Stomach smooth muscle (tissue), 2 donors: ENCODE measurements around the gene FAM219A.

ENCODE experiments used
- H3K27ac ChIP-seq: one replicate; pipeline ENCODE4 v1.7.0; 2013; ENCODE audit warnings: mild to moderate bottlenecking, low read length, inconsistent platforms
- H3K27me3 ChIP-seq, 2 donors: one replicate each; pipeline ENCODE4 v1.7.0; 2013; ENCODE audit warnings: low read length in 2 of 2; ENCODE audit not compliant: insufficient read depth in 2 of 2, control insufficient read depth in 1 of 2
- H3K36me3 ChIP-seq, 2 donors: one replicate each; pipeline ENCODE4 v1.7.0; 2013; ENCODE audit warnings: low read length in 2 of 2; ENCODE audit not compliant: control insufficient read depth in 2 of 2, insufficient read depth in 2 of 2
- H3K4me1 ChIP-seq: one replicate; pipeline ENCODE4 v1.7.0; 2013; ENCODE audit warnings: low read length; ENCODE audit not compliant: control insufficient read depth, insufficient read depth
- H3K4me3 ChIP-seq, 2 donors: one replicate each; pipeline ENCODE4 v1.7.0; 2013; ENCODE audit warnings: low read length in 2 of 2
- H3K9ac ChIP-seq, 2 donors: one replicate each; pipeline ENCODE4 v1.7.0; 2013; ENCODE audit warnings: low read length in 2 of 2, mild to moderate bottlenecking in 1 of 2
- H3K9me3 ChIP-seq, 2 donors: one replicate each; pipeline ENCODE4 v1.7.0; 2013; ENCODE audit warnings: low read length in 2 of 2; ENCODE audit not compliant: control insufficient read depth in 2 of 2
- donor health status: healthy.
- donor health status: Pancreatic carcinoma.

FAM219A gene

GRCh38 chr9:34500623-34501267, 42.4 kb upstream of the FAM219A start:
- Histone ChIP-seq H3K9ac (no peak overlapping the region), H3K27me3 (no peaks in the 10 kb centered on the region), H3K27ac (no peak overlapping the region)

GRCh38 chr9:34499076-34499475, 40.7 kb upstream of the FAM219A start:
- H3K36me3 ChIP-seq, result no peaks in the 10 kb centered on the region
- H3K9ac ChIP-seq, result no peak overlapping the region
- no peak overlapping the region for H3K4me3 ChIP-seq
- no peaks in the 10 kb centered on the region for H3K9me3 ChIP-seq
- H3K27ac ChIP-seq, result no peak overlapping the region
- peaks cover 25% of the 10 kb centered on the region for H3K4me1 ChIP-seq
- H3K27me3 ChIP-seq, result peaks cover 0 to 3% of the 10 kb centered on the region in 2 donors

More at GRCh38 chr9:34500623-34501267, 42.4 kb upstream of the FAM219A start:
- H3K4me1 ChIP-seq, result peaks cover 25% of the 10 kb centered on the region
- no peak overlapping the region for H3K4me3 ChIP-seq
- H3K36me3 ChIP-seq, result no peaks in the 10 kb centered on the region
- H3K9me3 ChIP-seq, result no peaks in the 10 kb centered on the region

- Histone ChIP-seq H3K4me1 (peaks cover 25% of the 10 kb centered on the region), H3K27me3 (peaks cover 0 to 3% of the 10 kb centered on the region in 2 donors), H3K27ac (no peak overlapping the region), H3K36me3 (no peaks in the 10 kb centered on the region), H3K9me3 (no peaks in the 10 kb centered on the region), H3K4me3 (no peak overlapping the region), H3K9ac (no peak overlapping the region)
These were observed 40.2 kb upstream of the FAM219A start for GRCh38 chr9:34498553-34498952.

- no peaks in the 10 kb centered on the region for H3K36me3 ChIP-seq
- H3K9me3 ChIP-seq, result no peaks in the 10 kb centered on the region
- peaks cover 5% of the 10 kb centered on the region for H3K4me1 ChIP-seq
- no peak overlapping the region for H3K9ac ChIP-seq
- H3K27ac ChIP-seq, result no peak overlapping the region
- peaks cover 3 to 5% of the 10 kb centered on the region in 2 donors for H3K27me3 ChIP-seq
- no peak overlapping the region for H3K4me3 ChIP-seq
These were observed 37.9 kb upstream of the FAM219A start for GRCh38 chr9:34496149-34496712.

GRCh38 chr9:34493972-34494535, 35.7 kb upstream of the FAM219A start:
- H3K9me3 ChIP-seq, result no peaks in the 10 kb centered on the region
- H3K36me3 ChIP-seq, result no peaks in the 10 kb centered on the region
- no peak overlapping the region for H3K4me3 ChIP-seq
- no peak overlapping the region for H3K27ac ChIP-seq
- H3K9ac ChIP-seq, result no peak overlapping the region
- peaks cover 5 to 8% of the 10 kb centered on the region in 2 donors for H3K27me3 ChIP-seq
- H3K4me1 ChIP-seq, result no peaks in the 10 kb centered on the region

DNA sequence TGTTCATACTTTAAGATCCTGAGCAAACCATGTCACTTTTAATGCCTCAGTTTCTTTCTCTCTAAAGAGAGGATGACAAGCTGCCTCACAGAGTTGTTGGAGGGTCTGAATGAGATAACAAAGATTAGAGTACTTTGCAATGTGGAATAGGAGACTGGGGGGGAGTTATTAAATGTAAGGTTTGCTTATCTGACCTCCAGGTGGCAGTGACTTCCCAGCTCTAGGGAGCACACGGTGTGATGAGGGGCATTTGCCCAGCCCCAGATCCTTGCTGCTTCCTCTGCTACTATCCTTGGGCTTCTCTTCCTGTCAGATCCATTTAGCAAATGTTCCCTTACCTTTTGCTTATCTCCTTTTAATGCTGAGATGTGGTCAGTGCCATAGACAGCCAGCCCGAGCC, 33.7 kb upstream of the FAM219A start:
- Histone ChIP-seq H3K4me1 (no peaks in the 10 kb centered on the region), H3K9ac (no peak overlapping the region)

DNA sequence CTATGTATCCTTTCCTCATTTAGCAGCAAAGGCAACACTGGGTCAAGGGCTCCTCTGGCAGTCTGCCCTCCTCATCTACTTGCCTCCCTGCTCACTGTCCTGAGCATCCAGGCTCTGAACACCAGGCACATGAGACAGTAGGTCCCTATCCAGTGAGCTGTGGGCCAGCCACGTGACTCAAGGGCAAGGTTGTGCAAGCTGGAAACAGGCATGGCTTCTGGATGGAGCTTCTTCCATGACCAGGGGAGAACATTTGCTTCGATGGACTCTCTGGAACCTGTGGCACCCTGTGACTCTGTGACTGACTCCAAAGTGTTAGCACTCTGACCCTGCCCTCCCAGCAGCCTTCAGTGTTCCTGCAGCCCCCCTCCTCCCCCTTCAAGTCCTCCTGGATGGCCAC, 33.2 kb upstream of the FAM219A start:
- no peak overlapping the region for H3K27ac ChIP-seq
- H3K36me3 ChIP-seq, result no peaks in the 10 kb centered on the region
- H3K9me3 ChIP-seq, result no peaks in the 10 kb centered on the region
- no peak overlapping the region for H3K9ac ChIP-seq
- H3K4me3 ChIP-seq, result no peak overlapping the region
- H3K27me3 ChIP-seq, result peaks cover 5 to 8% of the 10 kb centered on the region in 2 donors
- no peaks in the 10 kb centered on the region for H3K4me1 ChIP-seq

More for the DNA sequence above, 33.7 kb upstream of the FAM219A start:
- no peaks in the 10 kb centered on the region for H3K36me3 ChIP-seq
- no peaks in the 10 kb centered on the region for H3K9me3 ChIP-seq
- no peak overlapping the region for H3K27ac ChIP-seq
- peaks cover 5 to 8% of the 10 kb centered on the region in 2 donors for H3K27me3 ChIP-seq
- no peak overlapping the region for H3K4me3 ChIP-seq

DNA sequence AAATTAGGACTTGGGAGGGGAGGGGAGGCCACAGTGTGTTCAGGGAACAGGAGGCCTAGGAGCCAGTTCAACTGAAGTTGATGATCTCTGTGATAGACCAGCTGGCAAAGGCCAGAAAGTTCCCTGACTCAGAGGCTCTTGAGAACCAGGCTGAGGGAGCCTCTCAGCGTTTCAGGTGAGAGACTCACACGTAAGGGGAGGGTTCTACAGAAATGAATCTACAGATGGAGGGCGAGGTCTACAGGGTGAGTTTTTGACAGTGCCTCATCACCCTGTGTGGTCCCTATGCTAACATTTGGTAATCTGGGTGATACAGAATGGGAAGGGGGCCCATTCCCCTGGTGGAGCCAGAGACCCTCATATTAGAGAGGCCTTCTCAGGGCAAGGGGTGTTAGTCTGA, 32.4 kb upstream of the FAM219A start:
- peaks cover 5 to 8% of the 10 kb centered on the region in 2 donors for H3K27me3 ChIP-seq
- H3K27ac ChIP-seq, result no peak overlapping the region
- no peaks in the 10 kb centered on the region for H3K4me1 ChIP-seq
- H3K9me3 ChIP-seq, result no peaks in the 10 kb centered on the region
- H3K9ac ChIP-seq, result no peak overlapping the region
- H3K4me3 ChIP-seq, result no peak overlapping the region
- no peaks in the 10 kb centered on the region for H3K36me3 ChIP-seq

DNA sequence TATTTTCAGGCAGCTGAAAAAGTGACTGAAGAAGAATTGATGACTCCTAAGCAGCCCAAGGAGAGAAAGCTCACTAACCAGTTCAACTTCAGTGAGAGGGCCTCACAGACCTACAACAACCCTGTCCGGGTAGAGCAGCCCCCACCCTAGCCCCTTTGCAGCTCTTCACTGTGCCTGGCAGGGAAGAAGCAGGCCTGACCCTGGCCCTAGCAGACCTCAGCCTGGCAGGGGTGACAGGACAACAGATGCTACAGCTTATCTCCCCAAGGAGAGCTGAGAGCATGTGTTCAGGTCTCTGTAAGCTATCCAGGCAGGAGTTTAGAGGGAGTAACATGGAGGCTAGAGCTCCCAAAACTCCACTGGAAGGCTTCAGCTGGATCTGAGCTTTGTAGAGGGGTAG, 32.0 kb upstream of the FAM219A start:
- Histone ChIP-seq H3K9me3 (no peaks in the 10 kb centered on the region), H3K4me1 (no peaks in the 10 kb centered on the region), H3K9ac (no peak overlapping the region), H3K36me3 (no peaks in the 10 kb centered on the region), H3K4me3 (no peak overlapping the region), H3K27me3 (peaks cover 5 to 8% of the 10 kb centered on the region in 2 donors), H3K27ac (no peak overlapping the region)

- Histone ChIP-seq H3K4me3 (no peak overlapping the region), H3K27ac (no peak overlapping the region), H3K4me1 (no peaks in the 10 kb centered on the region), H3K27me3 (peaks cover 3 to 4% of the 10 kb centered on the region in 2 donors), H3K9ac (no peak overlapping the region), H3K36me3 (no peaks in the 10 kb centered on the region), H3K9me3 (no peaks in the 10 kb centered on the region)
These were observed 28.2 kb upstream of the FAM219A start for GRCh38 chr9:34486572-34486971.

DNA sequence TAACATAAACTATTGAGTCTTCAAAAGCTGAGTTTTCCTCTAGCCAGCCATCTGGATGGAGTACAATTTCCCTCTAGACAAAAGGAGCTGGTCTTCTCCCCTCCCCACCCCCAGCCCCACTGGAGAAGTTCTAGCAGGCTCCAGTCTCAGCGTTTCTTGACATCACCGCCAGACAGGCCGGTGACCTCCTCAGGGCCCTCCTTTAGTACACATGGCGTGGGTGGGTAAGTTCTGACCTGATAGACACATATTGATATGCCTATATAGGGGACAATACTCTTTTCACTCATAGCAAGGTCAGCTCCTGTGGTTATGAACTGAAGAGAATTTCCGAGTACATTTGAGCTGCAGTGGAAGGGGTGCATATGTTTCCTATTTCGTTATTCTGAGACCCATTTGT, 27.5 kb upstream of the FAM219A start:
- no peaks in the 10 kb centered on the region for H3K9me3 ChIP-seq
- no peak overlapping the region for H3K9ac ChIP-seq
- H3K36me3 ChIP-seq, result no peaks in the 10 kb centered on the region
- no peaks in the 10 kb centered on the region for H3K4me1 ChIP-seq
- H3K27ac ChIP-seq, result no peak overlapping the region
- no peak overlapping the region for H3K4me3 ChIP-seq
- H3K27me3 ChIP-seq, result peaks cover 0 to 3% of the 10 kb centered on the region in 2 donors
